Measurements from ENCODE around the gene MEF2C. TPM values are rescaled to one million over a fixed set of nuclear protein-coding genes. Genes with fewer than 3 reads are reported as not detected.

MEF2C gene
- total and polyA plus RNA-seq, 2 of the 13 experiments (the other 11 are each of a cell fraction or from before 2014, with no cell fraction given): 0.02 TPM; not detected in 1

- ChIA-PET POLR2A (no interaction called here), CTCF (ENCODE audit: low intra/inter-chr PET ratio, low total read pairs) (no interaction called here)
- intact Hi-C loops (cut with micrococcal nuclease; ENCODE audit: unreplicated experiment) (no loop called here), in situ Hi-C loops (cut with HindIII; ENCODE audit: extremely low pct_ligation_motif_present, low pct_unique_long_range_greater_than_20kb) (no loop called here)
- Histone ChIP-seq H3K27me3 (ENCODE audit: control insufficient read depth in 1 of 2, insufficient read depth in 2 of 2, low read length in 2 of 2) (no peaks in the 10 kb centered on the region; a peak in 1 of 5 replicates), H4K20me1 (ENCODE audit: insufficient read depth, low read length) (no peaks in the 10 kb centered on the region), H3K9me3 (ENCODE audit: low read length) (no peaks in the 10 kb centered on the region), H3K4me1 (ENCODE audit: insufficient read depth, low read length) (no peaks in the 10 kb centered on the region), H3K9ac (ENCODE audit: insufficient read depth, low read depth, low read length) (no peak overlapping the region), H3K4me2 (ENCODE audit: low read depth, low read length) (no peak overlapping the region), H3K4me3 (replicated peaks in 1 of 3; ENCODE audit: insufficient read depth in 1 of 3, low read depth in 2 of 3, low read length in 3 of 3) (no peak overlapping the region), H3K36me3 (replicated peaks in 1 of 2; ENCODE audit: control insufficient read depth in 1 of 2, insufficient read depth in 2 of 2, low read length in 2 of 2) (no peaks in the 10 kb centered on the region), H3K27ac (ENCODE audit: extremely low read length, insufficient read depth, low read length) (no peak overlapping the region), H2AFZ (ENCODE audit: low read length) (no peak overlapping the region), H3K79me2 (ENCODE audit: insufficient read depth, low read length) (no peaks in the 10 kb centered on the region)
- DNase-seq (ENCODE audit: low spot score) (no peak), ATAC-seq (no peak), FAIRE-seq (no peak)
- BruUV-seq (replicated peaks): no TSS peak
- 0% methylated on average over 4 of the region's 4 CpGs for WGBS (ENCODE audit: low lambda C conversion rate)
- no peak for TF ChIP-seq ZNF749 (CRISPR knock-in tag; IDR thresholded peaks at IDR 0.05; ENCODE audit: borderline replicate concordance)
Observed at GRCh38 chr5:88821161-88821560, 61.8 kb downstream of the MEF2C start.

GRCh38 chr5:88820581-88820980 is 62.4 kb downstream of the MEF2C start:
- FAIRE-seq: no peak
- TF ChIP-seq MIER3 (CRISPR knock-in tag; IDR thresholded peaks at IDR 0.05; ENCODE audit: borderline replicate concordance) (no peak), HOXA3 (CRISPR knock-in tag; IDR thresholded peaks at IDR 0.05) (no peak), MXD4 (CRISPR knock-in tag; IDR thresholded peaks at IDR 0.05) (no peak), ZNF24 (IDR thresholded peaks at IDR 0.05) (no peak), ZNF576 (CRISPR knock-in tag; IDR thresholded peaks at IDR 0.05) (no peak), ZNF878 (CRISPR knock-in tag; IDR thresholded peaks at IDR 0.05) (no peak), ERF (CRISPR knock-in tag; IDR thresholded peaks at IDR 0.05) (no peak), ZNF773 (CRISPR knock-in tag; IDR thresholded peaks at IDR 0.05; ENCODE audit: borderline replicate concordance) (no peak), GFI1 (CRISPR knock-in tag; IDR thresholded peaks at IDR 0.05; ENCODE audit: borderline replicate concordance) (no peak), PTBP1 (IDR thresholded peaks at IDR 0.05; ENCODE audit: low read depth, low read length, poor library complexity, severe bottlenecking) (no peak), MED1 (CRISPR knock-in tag; IDR thresholded peaks at IDR 0.05) (no peak), CREBL2 (CRISPR knock-in tag; IDR thresholded peaks at IDR 0.05; ENCODE audit: borderline replicate concordance) (no peak), ZBTB49 (CRISPR knock-in tag; IDR thresholded peaks at IDR 0.05; ENCODE audit: borderline replicate concordance) (no peak), ZMYM4 (CRISPR knock-in tag; IDR thresholded peaks at IDR 0.05) (no peak), EP300 (IDR thresholded peaks at IDR 0.05; ENCODE audit: low read depth in 2 of 2, low read length in 2 of 2) (no peak), EP300 (CRISPR knock-in tag; IDR thresholded peaks at IDR 0.05; ENCODE audit: borderline replicate concordance) (no peak), ZNF775 (CRISPR knock-in tag; IDR thresholded peaks at IDR 0.05; ENCODE audit: borderline replicate concordance) (no peak)

More at GRCh38 chr5:88820581-88820980, 62.4 kb downstream of the MEF2C start:
- DNase-seq (ENCODE audit: low spot score) (no peak), ATAC-seq (no peak)
- ChIA-PET CTCF (ENCODE audit: low intra/inter-chr PET ratio, low total read pairs) (no interaction called here), POLR2A (no interaction called here)
- Histone ChIP-seq H3K36me3 (replicated peaks in 1 of 2; ENCODE audit: control insufficient read depth in 1 of 2, insufficient read depth in 2 of 2, low read length in 2 of 2) (no peaks in the 10 kb centered on the region), H3K4me3 (replicated peaks in 1 of 3; ENCODE audit: insufficient read depth in 1 of 3, low read depth in 2 of 3, low read length in 3 of 3) (no peak overlapping the region), H3K9me3 (ENCODE audit: low read length) (no peaks in the 10 kb centered on the region), H3K27me3 (ENCODE audit: control insufficient read depth in 1 of 2, insufficient read depth in 2 of 2, low read length in 2 of 2) (no peaks in the 10 kb centered on the region; a peak in 1 of 5 replicates), H3K9ac (ENCODE audit: insufficient read depth, low read depth, low read length) (no peak overlapping the region), H3K4me1 (ENCODE audit: insufficient read depth, low read length) (no peaks in the 10 kb centered on the region), H4K20me1 (ENCODE audit: insufficient read depth, low read length) (no peaks in the 10 kb centered on the region), H3K27ac (ENCODE audit: extremely low read length, insufficient read depth, low read length) (no peak overlapping the region), H3K79me2 (ENCODE audit: insufficient read depth, low read length) (no peaks in the 10 kb centered on the region), H3K4me2 (ENCODE audit: low read depth, low read length) (no peak overlapping the region), H2AFZ (ENCODE audit: low read length) (no peak overlapping the region)
- no TSS peak for BruUV-seq (replicated peaks)
- in situ Hi-C loops (cut with HindIII; ENCODE audit: extremely low pct_ligation_motif_present, low pct_unique_long_range_greater_than_20kb) (no loop called here), intact Hi-C loops (cut with micrococcal nuclease; ENCODE audit: unreplicated experiment) (no loop called here)
- 15% methylated on average over 2 of the region's 2 CpGs for WGBS (ENCODE audit: low lambda C conversion rate)
